Activated effector memory CD4-positive, alpha-beta T cell treated with Interleukin-2 at 50 U/mL for 16 hours (primary cell): ENCODE measurements around the gene RAP1B.
"Not testable (repeated sequence)": the region's sequence is repeated elsewhere in the genome, so short reads cannot be mapped to it uniquely, and the experiment has no call there.

Experiments
- DNase-seq: peaks from one replicate; pipeline ENCODE4 v3.0.0-alpha.2; 2020

RAP1B gene

DNA sequence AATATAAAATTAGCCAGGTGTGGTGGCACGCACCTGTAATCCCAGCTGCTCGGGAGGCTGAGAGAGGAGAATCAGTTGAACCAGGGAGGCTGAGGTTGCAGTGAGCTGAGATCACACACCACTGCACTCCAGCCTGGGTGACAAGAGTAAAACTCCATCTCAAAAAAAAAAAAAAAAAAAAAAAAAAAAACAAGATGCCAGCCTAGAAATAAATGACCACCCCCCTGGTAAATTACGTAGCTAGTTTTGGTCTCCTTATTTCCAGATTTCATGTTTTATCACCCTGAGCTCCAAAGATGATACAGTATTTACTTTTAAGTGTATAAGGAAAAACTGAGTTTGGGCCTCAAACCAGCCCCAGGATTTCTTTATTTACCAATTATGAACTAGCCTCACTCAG lies 26.7 kb downstream of the RAP1B start:
- DNase-seq = not testable (repeated sequence)

DNA sequence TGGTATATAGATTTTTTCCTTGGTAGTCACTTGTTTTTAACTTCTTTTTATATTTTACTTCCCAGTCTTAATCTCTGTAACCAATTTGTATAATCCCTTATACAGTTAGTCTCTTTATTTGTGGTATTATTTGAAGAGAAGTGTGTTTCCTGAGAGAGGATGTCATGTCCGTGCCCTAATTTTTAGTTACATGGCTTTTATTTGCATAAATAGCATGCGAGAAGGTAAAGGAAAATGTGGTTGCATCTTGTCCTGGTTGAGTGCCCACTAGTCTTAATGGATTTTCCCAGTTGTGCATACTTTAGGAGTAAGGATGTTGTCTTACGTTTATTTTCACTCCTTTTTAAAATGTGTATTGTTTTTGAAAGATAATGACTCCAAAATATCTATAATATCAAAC lies 27.5 kb downstream of the RAP1B start:
- no peak for DNase-seq

DNA sequence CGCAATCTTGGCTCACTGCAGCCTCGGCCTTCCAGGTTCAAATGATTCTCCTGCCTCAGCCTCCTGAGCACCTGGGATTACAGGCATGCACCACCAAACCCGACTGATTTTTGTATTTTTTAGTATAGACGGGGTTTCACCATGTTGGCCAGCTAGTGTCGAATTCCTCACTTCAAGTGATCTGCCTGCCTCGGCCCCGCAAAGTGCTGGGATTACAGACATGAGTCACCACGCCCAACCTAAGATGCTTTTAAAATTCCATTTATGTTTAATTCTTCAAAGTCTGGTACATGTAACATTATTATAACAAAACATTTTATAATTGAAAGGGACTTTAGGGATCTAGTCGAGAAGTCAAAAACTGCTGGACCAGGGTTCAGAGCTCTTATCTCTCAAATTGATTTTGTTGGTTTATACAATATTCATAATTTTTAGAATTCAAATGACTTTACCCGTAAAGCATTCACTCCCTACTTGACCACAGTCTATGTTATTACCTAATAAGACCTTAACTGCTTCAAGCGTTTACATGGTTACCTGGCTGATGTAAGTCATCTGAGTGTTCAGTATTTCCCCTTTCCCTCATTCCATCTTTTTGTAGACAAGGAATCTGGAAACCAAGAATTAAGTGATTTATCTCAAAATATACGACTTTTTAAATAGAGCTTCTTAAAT lies 28.2 kb downstream of the RAP1B start:
- no peak for DNase-seq

DNA sequence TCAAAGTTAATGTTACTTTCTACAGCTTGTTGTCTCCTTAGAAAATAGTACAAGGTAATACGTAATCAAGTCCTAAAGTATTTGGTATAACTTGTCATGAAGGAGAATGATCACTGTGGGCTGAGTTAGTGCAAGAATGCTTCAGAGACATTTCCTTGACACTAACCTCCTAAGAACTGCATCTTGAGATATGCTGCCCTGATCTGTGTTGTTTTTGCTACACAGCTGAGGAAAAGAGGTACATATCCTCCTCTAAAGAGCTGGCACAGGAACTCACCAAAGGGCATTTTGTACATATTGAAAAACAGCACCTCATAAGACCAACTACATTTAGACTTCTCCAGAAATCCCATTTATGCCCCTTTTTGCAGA lies 28.7 kb downstream of the RAP1B start:
- no peak for DNase-seq

DNA sequence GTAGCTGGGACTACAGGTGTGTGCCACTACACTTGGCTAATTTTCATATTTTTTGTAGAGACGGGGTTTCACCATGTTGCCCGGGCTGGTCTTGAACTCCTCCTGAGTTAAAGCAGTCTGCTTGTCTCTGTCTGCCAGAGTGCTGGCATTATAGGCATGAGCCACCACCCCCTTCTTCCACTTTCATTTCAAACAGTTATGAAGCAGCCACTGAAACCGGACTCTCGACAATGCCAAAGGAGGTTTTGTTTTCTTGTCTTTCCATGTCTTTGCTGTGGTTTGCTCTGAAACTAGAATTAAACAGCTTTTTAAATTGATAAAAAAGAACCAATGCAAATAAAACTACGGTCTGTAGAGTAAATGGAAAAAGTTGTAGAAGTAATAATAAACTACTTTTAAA lies 30.4 kb downstream of the RAP1B start:
- DNase-seq = no peak

DNA sequence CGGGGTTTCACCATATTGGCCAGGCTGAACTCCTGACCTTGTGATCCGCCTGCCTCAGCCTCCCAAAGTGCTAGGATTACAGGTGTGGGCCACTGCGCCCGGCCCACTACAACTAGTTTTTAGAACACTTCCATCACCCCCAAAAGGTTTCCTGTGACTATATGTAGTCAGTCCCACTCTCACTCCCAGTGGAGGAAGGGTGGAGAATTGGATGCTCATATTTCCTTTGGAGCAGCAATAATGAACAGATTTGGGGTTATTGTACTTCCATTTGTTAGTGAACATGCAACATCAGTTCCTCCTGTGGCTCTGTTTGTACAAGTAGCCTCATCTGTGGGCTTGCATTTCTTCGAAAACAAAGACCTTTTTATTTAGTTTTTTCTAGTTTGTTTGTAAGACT lies 35.8 kb downstream of the RAP1B start:
- no peak for DNase-seq

DNA sequence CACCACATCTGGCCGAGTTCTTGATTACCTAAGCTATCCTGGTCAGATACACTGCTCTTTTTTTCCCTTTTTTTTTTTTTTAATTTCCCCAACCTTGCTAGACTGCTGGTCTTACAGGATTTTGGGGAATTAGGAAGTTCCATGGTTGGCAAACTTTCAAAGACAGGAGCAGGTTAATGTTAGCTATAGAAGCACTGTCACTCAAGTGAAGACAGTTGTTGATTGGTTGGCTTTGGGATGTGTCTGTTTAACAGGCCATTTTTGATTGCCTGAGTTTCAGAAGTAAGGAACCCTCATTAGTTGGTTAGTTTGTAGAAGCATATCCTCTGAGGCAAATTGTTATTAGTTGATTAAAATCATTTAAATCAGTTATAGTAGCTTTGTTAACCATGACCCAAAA lies 36.8 kb downstream of the RAP1B start:
- DNase-seq = no peak

DNA sequence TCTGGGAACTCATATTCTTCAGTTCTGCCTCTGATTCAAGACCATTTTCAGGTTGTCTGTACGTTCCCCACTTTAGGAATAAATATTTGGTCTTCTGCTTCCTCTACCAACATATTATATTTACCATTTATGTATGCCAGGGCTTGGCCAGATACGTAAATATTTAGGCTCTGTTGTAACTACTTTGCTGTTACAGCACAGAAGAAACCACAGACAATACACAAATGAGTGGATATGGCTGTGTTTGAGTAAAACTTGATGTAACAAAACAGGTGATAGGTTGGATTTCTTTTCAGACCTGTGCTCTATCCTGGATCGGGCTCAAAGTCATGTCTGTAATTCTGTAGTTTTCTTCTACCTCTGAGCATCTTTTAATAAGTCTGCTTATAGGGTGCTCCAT lies 37.5 kb downstream of the RAP1B start:
- no peak for DNase-seq

DNA sequence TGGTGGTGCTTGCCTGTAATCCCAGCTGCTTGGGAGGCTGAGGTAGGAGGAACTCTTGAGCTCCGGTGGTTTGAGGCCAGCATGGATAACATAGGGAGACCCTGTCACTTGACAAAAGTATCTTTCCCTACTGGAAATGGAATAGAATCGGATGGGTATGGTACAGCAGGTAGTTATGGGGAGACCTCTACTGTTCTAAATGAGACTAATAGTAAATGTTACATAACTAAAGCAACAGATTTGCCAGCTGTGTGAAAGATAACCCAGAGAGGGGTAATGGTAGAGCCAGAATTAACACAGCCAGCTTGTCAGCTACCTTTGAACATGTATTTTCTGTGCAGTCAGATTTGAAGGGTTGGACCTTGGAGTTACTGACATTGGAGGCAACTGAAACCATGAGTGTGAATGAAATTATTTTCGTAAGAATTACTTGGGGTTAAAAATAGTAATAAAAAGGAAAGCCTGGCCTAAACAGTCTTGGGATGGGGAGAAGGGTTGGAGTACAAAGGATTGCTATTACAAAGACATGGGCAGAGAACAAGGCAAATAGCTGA lies 54.4 kb downstream of the RAP1B start:
- no peak for DNase-seq

DNA sequence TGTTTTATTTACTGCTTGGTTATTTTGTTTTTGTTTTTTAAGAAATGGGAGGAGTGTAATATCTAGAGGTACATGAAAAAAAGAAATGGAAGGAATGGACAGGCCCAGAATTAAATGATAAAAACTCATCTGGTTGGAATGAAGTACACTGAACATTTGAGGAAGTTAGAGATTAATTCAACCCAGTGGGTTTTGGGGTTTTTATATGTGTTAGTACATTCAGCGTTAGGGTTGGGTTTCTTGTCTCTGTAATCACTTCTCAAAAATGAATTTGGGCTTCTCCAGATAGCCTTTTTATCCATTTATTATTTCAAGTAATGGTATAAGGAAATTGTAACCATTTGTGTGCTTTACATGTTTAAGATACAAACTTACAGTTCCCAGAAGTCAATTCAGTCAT lies 56.6 kb downstream of the RAP1B start:
- DNase-seq = no peak

DNA sequence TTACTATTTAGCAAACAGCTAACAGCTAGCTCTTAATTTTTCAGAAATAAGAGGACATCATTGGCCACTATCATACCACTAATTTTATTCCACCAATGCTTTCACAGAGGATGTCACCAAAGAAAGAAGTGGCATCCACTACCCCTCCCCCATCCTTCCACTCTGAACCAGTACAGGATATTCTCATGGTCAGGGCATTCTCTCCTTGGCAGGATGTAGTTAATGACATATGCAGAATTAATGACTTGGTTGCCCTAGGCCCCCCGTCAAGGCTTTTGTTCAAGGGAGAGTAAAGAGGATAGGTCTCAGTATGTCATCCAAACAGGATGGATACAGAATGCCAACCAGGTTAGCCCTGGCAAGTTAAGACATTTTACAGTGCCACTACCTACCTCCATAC lies 57.2 kb downstream of the RAP1B start:
- no peak for DNase-seq

DNA sequence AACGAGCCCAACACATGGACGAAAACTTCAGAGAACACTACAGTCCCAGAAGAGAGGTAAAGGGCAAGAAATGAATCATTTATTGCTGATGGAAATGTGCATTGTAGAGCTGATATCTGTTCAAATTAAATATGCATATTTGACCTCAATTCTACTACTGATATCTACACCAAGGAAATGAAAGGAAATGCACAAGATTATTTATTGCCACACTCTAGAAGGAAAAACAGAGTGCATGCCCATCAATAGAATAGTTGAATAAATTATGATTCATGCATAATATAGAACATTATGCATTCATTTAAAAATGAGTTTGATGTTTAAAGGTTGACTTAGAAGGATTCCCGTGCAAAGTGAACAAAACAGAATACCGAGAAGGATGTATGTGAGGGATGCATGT lies 60.5 kb downstream of the RAP1B start:
- no peak for DNase-seq

DNA sequence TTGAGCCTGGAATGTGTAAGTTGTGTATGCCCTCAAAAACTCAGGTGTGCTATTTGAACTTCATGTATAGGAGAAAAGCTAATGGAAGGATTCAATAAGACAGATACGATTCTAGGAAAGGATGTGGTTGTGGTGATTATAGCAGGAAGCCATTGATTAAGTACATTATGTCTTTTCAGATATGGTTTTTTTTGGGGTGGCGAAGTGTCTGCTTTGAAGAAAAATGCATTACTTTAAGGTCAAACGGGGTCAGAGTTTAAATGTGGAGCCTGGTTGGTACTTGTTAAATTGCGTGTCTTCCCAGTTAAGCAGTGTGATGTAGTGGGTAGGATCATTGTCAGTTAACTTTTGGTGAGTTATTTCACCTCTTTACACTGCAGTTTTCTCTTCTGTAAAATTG lies 63.1 kb downstream of the RAP1B start:
- no peak for DNase-seq

DNA sequence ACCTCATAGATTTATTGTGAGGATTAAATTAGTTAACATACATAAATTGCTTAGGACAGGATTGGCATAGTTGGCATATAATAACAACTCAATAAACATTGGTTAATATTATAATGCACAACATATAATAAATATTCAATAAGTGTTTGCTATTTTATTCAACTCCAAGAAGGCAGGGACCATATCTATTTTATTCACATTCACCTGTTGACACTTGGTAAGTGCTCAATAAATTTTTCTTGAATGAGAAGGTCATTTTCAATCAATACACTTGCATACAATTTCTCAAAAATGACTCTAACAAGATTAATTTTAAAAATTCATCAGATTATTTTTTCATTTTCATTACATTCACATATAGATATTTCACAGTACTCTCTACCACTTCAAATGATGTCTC lies 63.7 kb downstream of the RAP1B start:
- DNase-seq = no peak

DNA sequence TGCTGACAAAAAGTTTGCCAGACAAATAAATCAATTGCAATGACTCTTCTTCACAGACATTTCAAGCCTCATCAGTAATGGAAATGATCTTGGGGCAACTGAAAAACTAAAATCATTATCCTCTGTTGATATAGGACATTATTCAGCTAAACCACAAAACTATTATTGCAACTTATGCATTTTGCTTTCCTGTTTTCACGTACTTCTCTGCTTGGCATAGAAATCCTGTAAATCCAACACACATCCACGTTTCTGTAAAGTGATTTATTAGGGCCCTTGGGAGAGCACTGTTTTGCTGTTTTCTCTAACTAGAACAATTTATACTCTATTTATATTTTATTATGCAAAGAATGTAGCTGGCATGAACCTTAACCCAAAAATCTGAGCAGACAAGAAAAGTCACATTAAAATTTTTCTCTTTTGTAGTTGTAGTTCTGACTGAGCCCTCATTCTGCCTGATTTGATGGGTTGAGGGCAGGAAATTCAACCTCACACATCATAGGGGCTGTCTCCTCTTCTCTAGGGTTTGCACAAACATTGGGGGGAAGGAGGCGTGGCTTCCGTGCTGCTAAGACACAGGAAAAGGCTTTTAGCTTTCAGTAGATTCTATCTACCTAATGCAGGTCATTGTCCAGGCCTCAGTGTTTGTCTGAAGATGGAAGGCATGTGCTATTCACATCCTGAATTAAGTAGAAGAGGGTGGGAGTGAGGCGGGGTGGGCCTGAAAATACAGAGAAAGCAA lies 64.6 kb downstream of the RAP1B start:
- peak; percentile 60 for DNase-seq

DNA sequence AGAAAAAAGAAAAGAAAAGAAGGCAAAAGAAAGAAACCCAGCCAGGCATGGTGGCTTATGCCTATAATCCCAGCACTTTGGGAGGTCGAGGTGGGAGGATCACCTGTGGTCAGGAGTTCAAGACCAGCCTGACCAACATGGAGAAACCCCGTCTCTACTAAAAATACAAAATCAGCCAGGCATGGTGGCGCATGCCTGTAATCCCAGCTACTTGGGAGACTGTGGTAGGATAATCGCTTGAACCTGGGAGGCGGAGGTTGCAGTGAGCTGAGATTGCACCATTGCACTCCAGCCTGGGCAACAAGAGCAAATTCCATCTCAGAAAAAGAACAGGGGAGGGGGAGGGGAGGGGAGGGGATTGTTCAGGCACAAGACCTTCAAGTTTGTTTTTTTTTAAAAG lies 66.2 kb downstream of the RAP1B start:
- not testable (repeated sequence) for DNase-seq

DNA sequence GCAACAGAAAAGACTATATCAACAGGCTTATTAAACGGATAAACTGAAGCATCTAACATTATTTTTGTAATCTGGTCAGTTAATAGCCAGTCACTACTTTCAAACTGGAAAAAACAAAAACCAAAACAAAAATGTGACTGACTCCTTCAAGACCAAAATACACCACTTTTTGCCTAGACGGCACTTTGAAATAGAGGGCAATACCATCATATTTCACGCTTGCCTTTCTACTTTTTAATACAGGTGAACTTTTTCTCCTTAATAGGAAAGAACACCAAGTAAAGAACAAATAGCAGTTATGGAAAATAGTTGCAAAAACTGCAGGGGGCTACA lies 75.5 kb downstream of the RAP1B start:
- DNase-seq = no peak

DNA sequence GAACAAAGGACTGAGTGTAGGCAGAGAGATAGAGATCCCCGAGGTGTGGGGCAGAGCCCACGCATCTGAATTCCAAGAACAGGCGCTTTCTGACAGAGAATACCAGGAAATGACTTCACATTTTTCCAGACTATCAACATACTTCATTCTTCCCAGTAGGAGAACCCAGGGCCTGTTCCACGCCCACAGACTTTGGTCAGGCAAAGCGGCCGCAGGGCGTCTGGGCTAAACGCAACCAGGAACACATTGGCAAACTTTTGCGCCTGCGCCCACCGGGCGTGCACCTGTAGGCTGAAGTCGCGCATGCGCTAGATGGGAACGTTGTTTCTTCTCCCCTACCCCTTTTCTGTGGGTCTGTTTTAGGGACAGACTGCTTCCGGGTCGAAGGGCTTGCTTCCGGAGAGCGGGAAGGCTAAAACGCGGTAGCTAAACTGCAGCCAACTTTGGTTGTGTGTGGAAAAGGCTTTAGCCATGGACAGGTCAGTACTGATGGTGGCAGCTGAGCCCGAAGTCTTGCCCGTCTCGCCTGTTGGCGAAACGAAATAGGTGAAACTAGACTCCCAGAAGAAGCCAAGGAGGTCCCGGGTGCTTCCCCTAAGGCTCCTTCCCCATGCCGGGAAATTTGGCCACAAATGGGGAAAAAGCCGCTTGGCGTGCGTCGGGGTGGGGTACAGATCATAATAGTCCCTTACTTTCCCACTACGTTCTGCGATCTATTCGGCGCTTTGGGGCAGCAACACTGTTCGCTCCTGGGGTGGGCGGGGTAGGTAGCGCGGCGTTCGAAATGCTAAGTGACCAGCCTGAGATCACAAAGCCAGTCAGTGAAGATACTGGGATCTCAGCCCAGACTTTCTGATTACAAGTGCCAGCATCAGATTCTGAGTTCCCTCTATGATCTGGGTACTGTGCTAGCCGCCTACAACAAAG lies 76.2 kb downstream of the RAP1B start, which contains the start of gene NUP107:
NUP107 (plus strand) TSS at position 384 of the 927 bp plus-strand sequence; CDS start at position 472, 88 bp downstream.
- DNase-seq = peak; percentile 94

DNA sequence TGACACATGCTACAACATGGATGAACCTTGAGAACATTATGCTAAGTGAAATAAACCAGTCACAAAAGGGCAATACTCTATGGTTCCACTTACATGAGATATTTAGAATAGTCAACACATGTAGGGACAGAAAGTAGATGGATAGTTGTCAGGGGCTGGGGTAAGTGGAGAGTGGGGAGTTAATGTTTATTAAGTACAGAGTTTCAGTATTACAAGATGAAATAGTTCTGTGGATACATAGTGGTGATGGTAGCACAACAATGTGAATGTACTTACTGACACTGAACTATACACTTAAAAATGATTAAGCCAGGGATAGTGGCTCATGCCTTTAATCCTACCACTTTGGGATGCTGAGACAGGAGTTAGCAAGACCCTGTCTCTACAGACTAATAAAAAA lies 84.8 kb downstream of the RAP1B start:
- DNase-seq = no peak

DNA sequence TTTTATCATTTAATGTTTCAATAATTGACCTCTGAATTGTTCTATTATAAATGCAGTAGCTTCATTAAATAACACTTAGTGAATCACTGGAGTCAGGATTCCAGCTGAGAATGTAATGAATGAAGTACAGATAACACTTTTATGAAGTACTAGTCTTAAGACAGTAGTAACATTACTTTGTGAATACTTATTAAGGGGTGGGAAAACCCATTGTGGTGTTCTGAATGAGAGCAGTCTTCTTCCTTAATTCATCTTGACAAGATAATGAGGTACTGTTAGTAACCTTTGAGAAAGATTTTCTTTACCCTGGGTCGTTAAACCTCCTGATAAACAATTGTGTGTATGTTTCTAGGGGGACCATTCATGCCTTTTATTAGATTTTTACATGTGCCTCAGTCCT lies 88.8 kb downstream of the RAP1B start:
- no peak for DNase-seq
